Mesothelial cell of epicardium (in vitro differentiated cells): Measurements from ENCODE around the gene KCTD14. TPM values are rescaled to one million over a fixed set of nuclear protein-coding genes. Genes with fewer than 3 reads are reported as not detected.

Experiments used
- DNase-seq, 2 experiments: peaks; one replicate each; pipeline ENCODE4 v3.0.0; 2021; ENCODE audit warnings: low spot score in 2 of 2; ENCODE audit not compliant: unreplicated experiment in 2 of 2
- H3K27ac Mint-ChIP-seq: 2 replicates; pipeline ENCODE4 v1.8.0; 2021; ENCODE audit warnings: mixed read lengths
- H3K27me3 Mint-ChIP-seq: 2 replicates; pipeline ENCODE4 v1.8.0; 2021; ENCODE audit warnings: low read depth, mixed read lengths
- H3K36me3 Mint-ChIP-seq: 2 replicates; pipeline ENCODE4 v1.8.0; 2021; ENCODE audit warnings: mixed read lengths
- H3K4me1 Mint-ChIP-seq: 2 replicates; pipeline ENCODE4 v1.8.0; 2021; ENCODE audit warnings: mixed read lengths
- H3K4me3 Mint-ChIP-seq: 2 replicates; pipeline ENCODE4 v1.8.0; 2021; ENCODE audit warnings: mild to moderate bottlenecking, moderate library complexity, mixed read lengths
- H3K9me3 Mint-ChIP-seq: 2 replicates; pipeline ENCODE4 v1.8.0; 2021; ENCODE audit warnings: mixed read lengths
- CTCF ChIP-seq: fragments of 200-600 bp; sonication (generic); IDR thresholded peaks from one replicate; pipeline ENCODE4 v1.5.0; 2021; ENCODE audit warnings: antibody characterized with exemption; ENCODE audit not compliant: unreplicated experiment
- total RNA-seq: library from RNA; stranded (reverse); gene quantifications from 3 replicates; pipeline ENCODE4 v1.2.1, GENCODE V29; 2021

KCTD14 gene
- total RNA-seq, 1 donor from 2014 or later, result 5.4 TPM

- H3K4me3 Mint-ChIP-seq, result no peak overlapping the region
- H3K4me1 Mint-ChIP-seq, result peaks cover 8% of the 10 kb centered on the region
- no peaks in the 10 kb centered on the region for H3K36me3 Mint-ChIP-seq
- H3K27me3 Mint-ChIP-seq, result no peaks in the 10 kb centered on the region
- TF ChIP-seq CTCF, result no peak
- no peak overlapping the region for H3K27ac Mint-ChIP-seq
- no peaks in the 10 kb centered on the region for H3K9me3 Mint-ChIP-seq
- DNase-seq, result no peak
Observed at GRCh38 chr11:78054971-78055370, 31.9 kb upstream of the KCTD14 start.

GRCh38 chr11:78050964-78051831 lies 28.1 kb upstream of the KCTD14 start:
- H3K36me3 Mint-ChIP-seq, result no peaks in the 10 kb centered on the region
- no peaks in the 10 kb centered on the region for H3K9me3 Mint-ChIP-seq
- H3K27me3 Mint-ChIP-seq, result no peaks in the 10 kb centered on the region
- no peak for TF ChIP-seq CTCF
- no peak overlapping the region for H3K4me3 Mint-ChIP-seq
- DNase-seq, result no peak
- H3K27ac Mint-ChIP-seq, result peak overlapping the region; percentile 80
- H3K4me1 Mint-ChIP-seq, result peaks cover 12% of the 10 kb centered on the region

- no peak for TF ChIP-seq CTCF
- Mint-ChIP-seq H3K4me1 (peaks cover 21% of the 10 kb centered on the region), H3K36me3 (no peaks in the 10 kb centered on the region), H3K27ac (no peak overlapping the region), H3K27me3 (no peaks in the 10 kb centered on the region), H3K9me3 (peaks cover 2% of the 10 kb centered on the region), H3K4me3 (no peak overlapping the region)
- DNase-seq, result no peak
Observed at GRCh38 chr11:78049348-78049747, 26.3 kb upstream of the KCTD14 start.

GRCh38 chr11:78048561-78048960 lies 25.5 kb upstream of the KCTD14 start:
- H3K36me3 Mint-ChIP-seq, result no peaks in the 10 kb centered on the region
- no peaks in the 10 kb centered on the region for H3K27me3 Mint-ChIP-seq
- TF ChIP-seq CTCF, result no peak
- peaks cover 21% of the 10 kb centered on the region for H3K4me1 Mint-ChIP-seq
- no peak for DNase-seq
- H3K9me3 Mint-ChIP-seq, result peaks cover 3% of the 10 kb centered on the region
- H3K27ac Mint-ChIP-seq, result no peak overlapping the region
- no peak overlapping the region for H3K4me3 Mint-ChIP-seq

GRCh38 chr11:78046486-78046854 lies 23.4 kb upstream of the KCTD14 start:
- peak; percentile 71 for TF ChIP-seq CTCF
- Mint-ChIP-seq H3K36me3 (no peaks in the 10 kb centered on the region), H3K4me3 (peak overlapping the region; percentile 52), H3K9me3 (peaks cover 3% of the 10 kb centered on the region), H3K27ac (no peak overlapping the region), H3K4me1 (peaks cover 23% of the 10 kb centered on the region), H3K27me3 (no peaks in the 10 kb centered on the region)
- no peak for DNase-seq
